GM21381 (cell line): ENCODE measurements around the gene ZSCAN31.
A peak's percentile ranks its signal among the peaks of the same experiment; 100 is the strongest.
"Not testable (repeated sequence)": the region's sequence is repeated elsewhere in the genome, so short reads cannot be mapped to it uniquely, and the experiment has no call there.

Experiments
- ATAC-seq: cut with Tn5 transposase; IDR thresholded peaks from one replicate; pipeline ENCODE4 v1.9.1; 2021; ENCODE audit warnings: mild to moderate bottlenecking, moderate library complexity; ENCODE audit not compliant: unreplicated experiment

Gene ZSCAN31

DNA sequence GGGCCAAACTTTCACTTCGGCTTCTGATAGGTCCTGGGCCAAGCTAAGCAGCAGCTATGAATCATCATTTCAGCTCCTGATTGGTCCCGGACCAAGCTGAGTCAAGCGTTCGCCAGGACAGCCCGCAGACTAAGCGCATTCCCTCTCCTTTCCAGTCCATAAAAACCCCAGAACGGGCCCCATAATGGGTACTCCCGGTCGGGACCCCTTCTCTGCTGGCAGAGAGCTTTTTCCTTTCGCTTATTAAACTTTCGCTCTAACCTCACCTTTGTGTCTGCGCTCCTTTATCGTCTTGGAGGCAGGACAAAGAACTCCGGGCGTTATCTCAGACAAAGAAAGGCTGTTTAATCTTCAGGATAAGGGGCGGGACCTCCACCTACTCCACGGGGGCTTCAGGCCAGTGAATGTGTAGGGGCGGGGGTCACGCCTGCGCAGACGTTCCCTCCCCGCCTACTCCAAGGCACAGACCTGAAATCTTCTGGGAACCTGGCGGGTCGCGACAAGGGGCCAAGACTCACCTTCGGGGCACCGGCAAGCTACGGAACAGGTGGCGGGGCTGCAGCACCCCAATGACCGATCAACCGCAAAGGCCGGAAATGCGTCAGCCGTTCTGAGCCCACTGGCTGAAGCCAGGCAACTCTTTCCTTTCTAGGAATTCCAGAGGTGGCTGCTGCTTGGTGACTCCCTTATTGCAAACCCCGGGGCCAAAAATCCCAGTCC lies at the start of gene ZSCAN31:
TSS of gene ZSCAN31 (minus strand) at position 585 of the 720 bp plus-strand sequence. CDS start 6,465 bp downstream, outside the sequence.
- ATAC-seq: peak; percentile 80

DNA sequence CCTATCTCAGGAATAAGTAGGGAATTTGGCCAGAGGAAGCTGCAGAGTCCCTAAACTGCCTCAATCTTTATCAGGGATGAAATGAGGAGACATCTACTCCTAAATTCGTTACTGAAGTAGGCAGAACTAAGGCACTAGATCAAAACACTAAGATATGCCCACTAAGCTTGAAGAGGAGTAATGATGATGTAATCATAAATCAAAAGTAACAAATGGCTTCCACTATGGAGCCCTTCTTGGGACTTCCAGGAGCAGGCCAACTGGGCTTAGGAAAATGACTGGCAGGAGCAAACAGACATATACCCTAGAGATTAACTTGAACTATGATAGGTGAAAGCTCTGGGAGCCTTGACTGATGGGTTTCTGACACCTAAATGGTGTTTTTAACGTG lies 48.2 kb upstream of the ZSCAN31 start:
- ATAC-seq: no peak

DNA sequence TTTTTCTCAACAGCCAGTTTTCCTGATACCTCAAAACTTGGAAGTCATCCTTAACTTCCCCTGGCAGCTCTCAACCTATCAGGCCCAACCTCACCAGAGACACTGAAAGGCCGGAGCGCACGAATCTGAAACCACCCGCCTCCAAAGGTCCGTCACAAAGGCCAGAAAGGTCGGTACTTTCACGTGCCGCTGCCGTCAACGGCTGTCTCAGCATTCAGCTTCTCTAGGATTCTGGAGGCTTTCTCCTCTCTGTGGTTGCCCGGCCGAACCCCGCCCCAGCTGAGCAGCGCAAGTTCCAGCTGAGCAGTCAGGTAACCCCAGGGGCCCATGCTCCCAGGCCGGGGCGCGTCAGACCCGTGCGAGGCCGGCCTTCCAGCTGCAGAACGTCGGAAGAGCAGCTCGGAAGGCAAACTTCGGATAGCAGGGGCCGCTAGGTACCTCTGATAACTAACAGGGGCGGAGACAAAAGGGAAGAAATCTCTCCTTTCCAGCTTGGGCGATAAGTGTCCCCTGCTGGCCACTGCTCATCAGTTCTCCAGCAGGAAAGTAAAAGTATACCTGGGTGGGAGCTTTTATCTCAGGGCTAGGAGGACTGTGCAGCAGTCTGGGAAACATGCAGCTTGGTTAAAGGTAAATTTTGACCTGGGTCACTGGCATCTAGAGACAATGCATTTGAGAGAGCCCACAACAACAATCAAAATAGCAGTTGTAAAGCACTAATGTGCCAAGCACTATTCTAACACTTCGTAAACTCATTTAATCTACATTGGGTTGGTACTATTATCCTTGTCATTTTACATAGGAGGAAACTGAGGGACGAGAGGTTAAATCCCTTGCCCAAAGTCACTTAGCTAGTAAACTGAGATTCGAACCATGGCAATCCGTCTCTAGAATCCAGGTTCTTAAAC lies 47.5 kb upstream of the ZSCAN31 start:
- ATAC-seq: peak; percentile 91

DNA sequence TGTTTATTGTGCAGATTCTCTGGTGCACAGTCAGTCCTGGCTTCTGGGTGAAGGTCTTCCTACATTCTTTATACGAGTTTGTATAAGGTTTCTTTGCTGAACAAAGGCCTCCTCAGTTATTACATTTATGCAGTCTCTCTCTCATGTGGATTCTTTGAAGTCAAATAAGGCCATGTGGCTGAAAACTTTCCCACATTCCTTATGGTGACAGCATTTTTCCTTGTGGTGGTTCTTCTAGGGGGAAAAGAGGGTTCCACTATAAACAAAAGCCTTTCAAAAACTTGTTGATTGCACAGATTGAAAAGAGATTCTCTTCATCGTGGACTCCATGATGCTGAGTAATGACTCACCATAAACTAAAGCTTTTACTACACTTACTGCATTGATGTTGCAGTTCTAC lies 44.4 kb upstream of the ZSCAN31 start:
- no peak for ATAC-seq

DNA sequence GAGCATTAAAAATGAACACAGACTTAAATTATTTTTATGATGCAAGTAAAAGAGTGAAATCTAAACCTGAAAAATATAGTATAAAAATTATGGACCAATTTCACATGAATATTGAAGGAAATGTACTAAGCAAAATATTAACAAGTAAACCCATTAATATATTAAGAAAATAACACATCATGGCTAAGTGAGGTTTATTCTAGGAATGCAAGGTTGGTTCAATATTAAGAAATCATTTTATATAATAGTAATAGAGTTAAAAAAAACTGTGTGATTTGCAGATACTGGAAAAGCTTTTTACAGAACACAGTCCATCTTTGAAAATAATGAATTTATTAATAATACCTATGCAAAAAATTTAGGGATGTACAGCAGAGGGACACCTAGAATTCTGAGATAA lies 42.7 kb upstream of the ZSCAN31 start:
- no peak for ATAC-seq

DNA sequence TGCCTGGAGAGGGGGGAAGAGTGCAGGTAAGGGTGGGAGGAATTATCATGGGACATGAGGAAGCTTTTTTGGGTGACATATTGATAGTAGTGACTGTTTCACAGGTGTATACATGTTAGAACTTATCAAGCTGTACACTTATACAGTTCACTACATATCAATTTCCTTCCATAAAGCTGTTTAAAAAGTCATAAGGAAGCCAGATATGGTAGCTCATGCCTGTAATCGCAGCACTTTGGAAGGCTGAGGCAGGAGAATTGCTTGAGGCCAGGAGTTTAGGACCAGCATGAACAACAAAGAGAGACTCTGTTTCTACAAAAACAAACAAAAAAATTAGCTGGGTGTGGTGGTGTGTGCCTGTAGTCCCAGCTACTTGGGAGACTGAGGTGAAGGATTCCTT lies 41.9 kb upstream of the ZSCAN31 start:
- no peak for ATAC-seq

DNA sequence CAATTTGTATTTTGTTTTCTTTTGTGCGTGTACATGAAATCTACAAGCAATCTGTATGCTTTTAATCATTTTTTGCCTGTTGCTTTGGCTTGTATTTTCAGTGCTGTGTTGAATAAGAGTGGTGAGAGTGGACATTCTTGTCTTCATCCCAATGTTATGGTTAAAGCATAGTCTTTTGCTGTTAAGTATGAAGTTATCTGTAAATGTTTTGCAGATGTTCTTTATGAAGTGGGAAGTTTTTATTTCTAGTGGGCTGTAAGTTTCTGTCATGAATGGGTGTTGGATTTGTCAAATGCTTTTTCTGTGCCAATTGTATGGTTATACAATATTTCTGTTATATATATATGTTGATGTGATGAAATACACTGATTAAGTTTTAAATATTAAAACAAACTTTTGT lies 38.0 kb upstream of the ZSCAN31 start:
- no peak for ATAC-seq

DNA sequence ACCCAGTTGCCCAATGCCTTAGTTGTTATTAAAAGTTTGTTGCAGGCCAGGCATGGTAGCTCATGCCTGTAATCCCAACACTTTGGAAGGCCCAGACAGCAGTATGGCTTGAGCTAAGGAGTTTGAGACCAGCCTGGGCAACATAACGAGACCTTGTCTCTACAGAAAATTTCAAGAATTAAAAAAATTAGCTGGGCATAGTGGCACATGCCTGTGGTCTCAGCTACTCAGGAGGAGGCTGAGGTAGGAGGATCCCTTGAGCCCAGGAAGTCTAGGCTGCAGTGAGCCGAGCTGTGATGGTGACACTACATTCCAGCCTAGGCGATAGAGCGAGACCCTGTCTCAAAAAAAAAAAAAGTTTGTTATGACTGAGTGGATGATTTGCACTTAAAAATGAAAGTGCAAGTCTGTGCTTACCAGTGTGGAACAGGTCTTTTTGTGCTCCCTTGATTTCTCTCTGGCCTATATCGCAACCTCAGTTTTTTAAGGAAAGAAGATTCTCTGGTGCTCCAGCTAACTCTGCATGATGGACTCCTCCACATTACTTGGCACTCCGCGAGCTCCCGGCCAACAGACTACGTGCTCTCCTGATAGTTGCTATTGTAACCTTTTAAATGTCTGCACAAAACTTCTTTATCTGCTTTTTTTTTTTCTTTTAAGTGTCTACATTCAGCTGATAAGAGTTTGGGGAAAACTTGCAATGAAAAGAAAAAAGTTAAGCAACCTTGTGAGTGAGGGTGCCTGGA lies 35.9 kb upstream of the ZSCAN31 start:
- no peak for ATAC-seq

DNA sequence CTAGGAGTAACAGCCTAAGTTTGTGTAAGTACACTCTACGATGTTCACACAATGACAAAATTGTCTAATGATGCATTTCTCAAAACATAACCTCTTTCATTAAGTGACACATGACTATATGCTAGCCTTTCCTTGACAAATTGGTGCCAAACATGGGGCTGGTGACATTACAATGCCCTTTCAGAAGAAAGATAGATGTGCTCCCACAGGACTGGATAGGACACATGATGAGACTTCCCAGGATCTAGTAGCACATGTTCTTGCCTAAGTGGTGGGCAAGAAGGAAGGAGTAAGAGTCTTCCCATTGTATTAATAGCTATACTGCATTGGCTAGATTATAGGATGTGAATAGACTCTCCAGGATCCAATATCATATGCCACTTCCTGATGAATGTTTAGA lies 35.3 kb upstream of the ZSCAN31 start:
- no peak for ATAC-seq

DNA sequence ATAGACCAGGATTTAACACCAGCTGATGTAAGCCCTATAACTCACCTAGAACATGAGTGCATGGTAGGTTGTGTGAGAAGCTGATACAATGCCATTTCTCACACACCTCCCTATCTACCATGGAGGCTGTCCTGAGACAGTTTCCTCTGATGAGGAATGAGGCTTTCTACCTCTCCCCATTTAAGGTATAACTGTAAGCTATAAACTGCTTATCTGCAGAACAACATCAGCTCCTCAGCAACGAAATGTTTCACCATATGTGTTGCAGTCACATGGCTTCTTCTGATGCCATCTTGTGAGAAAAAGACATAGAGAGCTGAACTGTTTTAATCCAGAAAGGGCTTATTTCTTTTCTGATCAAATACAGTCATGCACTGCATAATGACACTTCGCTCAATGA lies 34.5 kb upstream of the ZSCAN31 start:
- no peak for ATAC-seq

DNA sequence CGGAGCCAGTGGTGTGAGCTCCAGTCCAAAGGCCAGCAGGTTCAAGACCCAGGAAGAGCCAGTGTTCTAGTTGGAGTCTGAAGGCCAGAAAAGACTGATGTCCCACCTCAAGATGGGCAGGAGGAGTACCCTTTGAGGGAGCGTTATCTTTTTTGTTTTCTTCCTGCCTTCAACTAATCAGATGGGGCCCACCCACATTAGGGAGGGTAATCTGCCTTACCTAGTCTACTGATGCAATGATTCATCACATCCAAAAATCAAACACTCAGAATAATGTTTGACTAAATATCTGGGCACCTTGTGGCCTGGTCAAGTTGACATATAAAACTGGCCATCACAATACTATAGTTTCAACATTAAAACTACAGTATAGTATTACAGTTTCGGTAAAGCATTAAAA lies 33.5 kb upstream of the ZSCAN31 start:
- no peak for ATAC-seq

DNA sequence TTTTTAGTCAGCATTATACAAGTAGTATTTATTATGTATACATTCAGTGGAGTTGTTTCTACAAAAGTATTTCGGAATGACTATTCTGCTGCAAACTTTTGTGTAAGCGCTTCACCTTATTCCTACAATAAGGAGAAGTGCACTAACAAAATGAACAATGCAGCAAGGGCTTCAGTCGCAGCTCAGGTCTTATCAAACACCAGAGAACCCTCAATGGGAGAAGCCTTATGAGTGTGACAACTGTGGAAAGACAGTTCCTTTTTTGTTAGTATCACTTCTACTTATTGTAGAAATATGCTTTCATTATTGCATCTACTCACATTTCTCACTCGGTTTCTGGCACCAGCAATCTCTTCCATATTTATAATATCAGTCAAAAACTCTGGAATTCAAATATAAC lies 32.6 kb upstream of the ZSCAN31 start:
- no peak for ATAC-seq

DNA sequence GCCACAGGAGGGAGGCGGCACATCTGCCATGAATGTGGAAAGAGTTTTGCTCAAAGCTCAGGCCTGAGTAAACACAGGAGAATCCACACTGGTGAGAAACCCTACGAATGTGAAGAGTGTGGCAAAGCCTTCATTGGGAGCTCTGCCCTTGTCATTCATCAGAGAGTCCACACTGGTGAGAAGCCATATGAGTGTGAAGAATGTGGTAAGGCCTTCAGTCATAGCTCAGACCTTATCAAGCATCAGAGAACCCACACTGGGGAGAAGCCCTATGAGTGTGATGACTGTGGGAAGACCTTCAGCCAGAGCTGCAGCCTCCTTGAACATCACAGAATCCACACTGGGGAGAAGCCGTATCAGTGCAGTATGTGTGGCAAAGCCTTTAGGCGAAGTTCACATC lies 29.6 kb upstream of the ZSCAN31 start:
- ATAC-seq: not testable (repeated sequence)

DNA sequence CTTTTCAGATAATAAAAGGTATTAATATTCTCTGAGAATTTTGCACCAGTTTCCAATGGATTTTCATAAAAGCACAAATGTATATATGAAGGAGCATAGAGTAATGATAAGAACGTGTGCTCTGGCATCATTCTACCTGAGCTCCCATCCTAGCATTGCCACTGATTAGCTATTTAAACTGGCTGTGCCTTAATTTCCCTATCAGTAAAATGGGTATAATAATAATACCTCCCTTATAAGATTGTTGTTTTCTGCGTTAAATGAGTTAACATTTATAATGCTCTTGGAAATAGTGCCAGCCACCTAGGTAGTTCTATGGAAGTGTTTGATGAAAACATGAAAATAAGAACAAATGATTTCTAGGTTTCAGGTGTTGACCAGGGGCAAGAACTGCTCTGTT lies 25.0 kb upstream of the ZSCAN31 start:
- no peak for ATAC-seq

DNA sequence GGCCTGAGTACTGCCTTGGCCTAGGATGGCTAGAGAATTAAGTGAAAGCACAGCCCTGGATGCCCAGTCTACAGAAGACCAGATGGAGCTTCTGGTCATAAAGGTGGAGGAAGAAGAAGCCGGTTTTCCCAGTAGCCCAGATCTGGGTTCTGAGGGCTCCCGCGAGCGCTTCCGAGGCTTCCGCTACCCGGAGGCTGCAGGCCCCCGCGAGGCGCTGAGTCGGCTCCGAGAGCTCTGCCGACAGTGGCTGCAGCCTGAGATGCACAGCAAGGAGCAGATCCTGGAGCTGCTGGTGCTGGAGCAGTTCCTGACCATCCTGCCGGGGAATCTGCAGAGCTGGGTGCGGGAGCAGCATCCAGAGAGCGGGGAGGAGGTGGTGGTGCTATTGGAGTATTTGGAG lies 23.6 kb upstream of the ZSCAN31 start:
- not testable (repeated sequence) for ATAC-seq

DNA sequence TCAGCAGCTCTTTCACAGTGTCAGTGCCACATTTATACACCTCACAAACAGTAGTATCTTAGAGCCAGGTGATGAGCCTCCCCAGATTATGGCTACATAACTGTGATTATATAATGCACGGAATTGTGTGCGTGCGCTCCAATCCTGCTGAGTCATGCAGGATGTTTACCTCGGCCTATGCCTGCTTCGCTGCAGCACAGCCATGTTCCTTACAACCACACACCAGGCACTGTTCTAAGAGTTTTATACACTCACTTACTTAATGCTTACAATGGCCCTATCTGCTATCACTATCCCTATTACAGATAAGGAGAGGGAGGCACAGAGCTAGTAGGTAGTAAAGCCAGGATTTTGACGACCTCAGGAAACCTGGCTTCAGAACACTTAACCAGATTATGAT lies 21.1 kb upstream of the ZSCAN31 start:
- ATAC-seq: no peak

DNA sequence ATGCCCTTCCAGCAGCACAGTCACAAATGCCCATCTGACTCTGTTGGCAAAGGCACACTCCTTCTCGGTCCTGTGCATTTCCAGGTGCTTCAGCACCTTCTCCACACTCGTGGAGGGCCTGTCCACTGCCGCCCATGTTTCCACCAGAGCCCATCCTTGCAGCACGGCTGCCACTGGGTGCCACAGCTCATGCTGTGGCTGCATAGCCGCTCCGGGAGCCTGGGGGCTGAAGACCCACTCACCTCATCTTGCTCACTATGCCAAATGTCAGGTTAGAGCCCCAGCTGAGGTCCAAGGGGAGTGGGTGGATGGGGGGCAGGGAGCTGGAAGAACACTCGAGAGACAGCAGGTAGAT lies 20.7 kb upstream of the ZSCAN31 start:
- no peak for ATAC-seq

DNA sequence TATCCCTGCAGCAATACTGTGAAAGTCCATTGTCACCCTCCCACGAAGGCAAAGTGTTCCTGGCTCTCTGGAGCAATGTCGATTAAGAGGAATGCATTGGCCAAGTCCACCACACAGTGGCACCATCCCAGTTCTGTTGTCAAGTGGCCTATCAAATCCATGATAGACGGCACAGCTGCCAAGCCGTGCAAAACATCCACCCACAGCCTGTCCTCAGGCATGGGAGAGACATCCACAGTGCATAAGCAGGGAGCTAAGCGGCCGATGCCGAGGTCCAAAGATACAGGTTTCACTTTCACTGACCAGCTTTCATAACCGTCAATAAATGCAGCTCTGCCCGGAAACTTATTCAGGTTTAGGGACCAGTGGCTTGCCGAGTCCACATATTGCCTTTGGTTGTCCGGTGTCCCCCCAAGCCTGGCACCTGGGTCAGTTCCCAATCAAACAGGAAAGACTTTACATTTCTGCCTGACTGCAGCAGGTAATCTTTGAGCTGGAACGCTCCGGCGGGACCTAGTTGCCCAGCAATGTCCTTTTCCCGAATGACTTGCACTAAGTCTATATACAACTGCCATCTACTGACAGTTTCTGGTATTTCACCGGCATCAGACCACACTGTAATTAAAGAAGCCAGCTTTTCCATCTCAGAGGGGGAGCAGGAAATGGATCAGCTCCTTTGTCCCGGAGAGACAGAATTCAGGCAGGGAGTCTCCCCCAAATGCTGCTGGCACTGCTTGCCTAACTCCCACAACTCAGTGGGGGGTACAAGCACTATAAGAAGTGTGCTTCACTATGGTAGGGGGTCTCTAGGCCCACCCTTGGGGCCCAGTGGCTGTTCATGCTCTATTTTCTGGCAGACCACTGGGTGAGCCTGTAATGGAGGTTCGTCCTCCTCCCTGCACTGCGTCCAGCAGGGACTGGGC lies 20.1 kb upstream of the ZSCAN31 start:
- peak; percentile 59 for ATAC-seq

DNA sequence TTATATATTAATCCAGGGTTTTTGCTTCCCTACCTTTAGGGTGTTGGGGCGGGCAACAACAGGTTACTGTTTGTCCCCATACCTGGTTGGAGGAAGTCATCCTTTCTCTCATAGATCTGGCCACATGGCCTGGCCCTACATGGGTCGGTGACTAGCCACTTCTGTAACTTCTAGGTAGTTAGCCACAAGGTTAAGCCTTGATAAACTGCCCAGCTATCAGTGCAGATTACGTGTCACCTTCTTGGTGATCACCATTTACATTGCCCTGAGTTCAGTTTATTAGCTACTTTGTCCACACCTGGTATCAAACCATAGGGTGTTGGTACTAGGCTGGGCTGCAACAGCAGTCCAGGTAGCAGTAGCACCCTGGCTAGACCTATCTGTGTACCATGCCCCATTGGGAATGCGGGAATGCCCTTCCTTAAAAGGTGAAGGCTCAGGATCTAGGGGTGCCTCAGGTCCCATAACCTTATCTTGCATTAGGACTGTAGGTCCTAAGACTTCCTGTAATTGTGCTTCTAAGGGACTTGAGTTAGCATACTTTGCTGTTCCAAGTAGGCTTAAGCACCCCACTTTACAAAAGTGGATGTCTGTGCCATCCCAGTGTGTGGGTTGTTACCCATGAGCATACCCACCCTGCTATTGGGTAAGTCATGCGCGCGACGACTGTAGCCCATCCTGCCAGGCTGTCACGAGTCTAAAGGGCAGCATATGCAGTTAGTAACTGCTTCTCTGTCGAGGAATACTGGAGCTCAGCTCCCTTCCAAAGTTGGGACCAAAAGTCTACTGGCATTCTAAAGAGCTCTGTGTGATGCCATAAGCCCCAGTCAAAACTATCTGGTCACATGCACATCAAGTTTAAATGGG lies 19.0 kb upstream of the ZSCAN31 start:
- ATAC-seq: no peak
